NT2/D1 (cell line): ENCODE results near the gene PTPRO.
A peak's percentile ranks its signal among the peaks of the same experiment; 100 is the strongest.

Experiments
- DNase-seq: peaks from one replicate; pipeline ENCODE4 v3.0.0-alpha.2; 2011; ENCODE audit warnings: low read depth, low spot score
- H3K27me3 ChIP-seq: 2 replicates; pipeline ENCODE4 v1.6.0; 2011; ENCODE audit warnings: mild to moderate bottlenecking; ENCODE audit not compliant: insufficient read length, insufficient read depth
- H3K36me3 ChIP-seq: 2 replicates; pipeline ENCODE4 v1.6.1; 2011; ENCODE audit warnings: mild to moderate bottlenecking, low read length, mixed read lengths; ENCODE audit not compliant: insufficient read depth, insufficient read length
- H3K4me1 ChIP-seq: 2 replicates; pipeline ENCODE4 v1.5.1; 2011; ENCODE audit not compliant: insufficient read depth, insufficient read length
- H3K4me3 ChIP-seq: 2 replicates; pipeline ENCODE4 v1.5.1; 2011; ENCODE audit warnings: low read depth; ENCODE audit not compliant: insufficient read length
- H3K9ac ChIP-seq: 2 replicates; pipeline ENCODE4 v1.6.0; 2011; ENCODE audit warnings: low read depth; ENCODE audit not compliant: insufficient read length
- H3K9me3 ChIP-seq: 2 replicates; pipeline ENCODE4 v1.5.1; 2011; ENCODE audit warnings: mild to moderate bottlenecking, low read length; ENCODE audit not compliant: insufficient read depth
- SUZ12 ChIP-seq: IDR thresholded peaks from 2 replicates; pipeline ENCODE4 v1.6.1; 2011; ENCODE audit not compliant: insufficient read length, insufficient read depth; ENCODE audit errors: extremely low read depth
- YY1 ChIP-seq: IDR thresholded peaks from 2 replicates; pipeline ENCODE4 v1.6.1; 2011; ENCODE audit not compliant: insufficient read length, insufficient read depth
- ZNF274 ChIP-seq: IDR thresholded peaks from 2 replicates; pipeline ENCODE4 v1.6.1; 2011; ENCODE audit warnings: mild to moderate bottlenecking, low read depth, low read length

The PTPRO gene

GRCh38 chr12:15423629-15424028 is 101.3 kb downstream of the PTPRO start:
- Histone ChIP-seq H3K36me3 (no peaks in the 10 kb centered on the region), H3K9me3 (no peaks in the 10 kb centered on the region), H3K4me1 (no peaks in the 10 kb centered on the region), H3K9ac (no peak overlapping the region), H3K4me3 (no peak overlapping the region), H3K27me3 (no peaks in the 10 kb centered on the region)
- DNase-seq: peak; percentile 30
- no peak for TF ChIP-seq YY1
- TF ChIP-seq SUZ12: no peak
- TF ChIP-seq ZNF274: no peak

DNA sequence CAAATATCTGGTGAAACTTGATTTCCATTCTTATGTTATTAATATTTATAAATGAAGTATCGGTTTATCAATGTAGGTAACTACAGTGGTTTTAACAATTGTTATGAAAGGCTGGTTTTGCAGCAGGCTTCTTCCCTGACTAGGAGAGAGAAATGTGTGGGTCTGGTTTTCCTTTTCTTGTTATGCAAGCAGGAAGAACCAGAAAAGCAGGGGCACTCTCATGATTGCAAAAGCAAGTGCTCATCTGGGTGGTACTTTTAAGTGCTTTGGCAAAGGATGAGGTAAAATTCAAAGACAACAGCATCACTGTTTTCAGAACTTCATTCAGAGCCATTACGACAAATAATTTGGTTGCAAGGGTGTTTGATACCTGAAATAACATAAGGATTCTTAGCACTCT is 105.6 kb downstream of the PTPRO start:
- H3K9me3 ChIP-seq: no peaks in the 10 kb centered on the region
- peak; percentile 30 for DNase-seq
- no peaks in the 10 kb centered on the region for H3K4me1 ChIP-seq
- TF ChIP-seq ZNF274 (no peak), YY1 (no peak), SUZ12 (no peak)
- no peak overlapping the region for H3K4me3 ChIP-seq
- H3K27me3 ChIP-seq: no peaks in the 10 kb centered on the region
- H3K9ac ChIP-seq: no peak overlapping the region
- H3K36me3 ChIP-seq: no peaks in the 10 kb centered on the region

DNA sequence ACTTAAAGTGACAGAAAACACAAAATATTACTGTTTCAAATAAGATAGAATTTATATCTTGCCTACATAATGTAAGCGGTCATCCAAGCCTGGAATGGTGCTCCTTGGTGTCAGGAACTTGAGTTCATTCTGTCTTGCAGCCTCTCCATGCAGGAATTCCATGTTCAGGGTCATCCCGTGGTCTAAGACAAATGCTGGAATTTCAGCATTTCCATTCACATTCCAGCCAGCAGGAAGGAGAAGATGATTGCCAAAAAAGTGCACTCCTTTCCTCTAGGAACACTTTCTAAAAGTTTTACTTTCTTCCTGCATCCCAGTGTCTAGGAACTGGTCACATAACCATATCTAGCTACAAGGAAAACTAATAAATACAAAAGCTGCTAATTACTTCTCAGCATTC is 106.3 kb downstream of the PTPRO start:
- peak; percentile 91 for DNase-seq
- H3K36me3 ChIP-seq: no peaks in the 10 kb centered on the region
- H3K4me3 ChIP-seq: no peak overlapping the region
- no peaks in the 10 kb centered on the region for H3K4me1 ChIP-seq
- TF ChIP-seq SUZ12 (no peak), ZNF274 (no peak), YY1 (no peak)
- H3K9ac ChIP-seq: no peak overlapping the region
- H3K9me3 ChIP-seq: no peaks in the 10 kb centered on the region
- no peaks in the 10 kb centered on the region for H3K27me3 ChIP-seq

DNA sequence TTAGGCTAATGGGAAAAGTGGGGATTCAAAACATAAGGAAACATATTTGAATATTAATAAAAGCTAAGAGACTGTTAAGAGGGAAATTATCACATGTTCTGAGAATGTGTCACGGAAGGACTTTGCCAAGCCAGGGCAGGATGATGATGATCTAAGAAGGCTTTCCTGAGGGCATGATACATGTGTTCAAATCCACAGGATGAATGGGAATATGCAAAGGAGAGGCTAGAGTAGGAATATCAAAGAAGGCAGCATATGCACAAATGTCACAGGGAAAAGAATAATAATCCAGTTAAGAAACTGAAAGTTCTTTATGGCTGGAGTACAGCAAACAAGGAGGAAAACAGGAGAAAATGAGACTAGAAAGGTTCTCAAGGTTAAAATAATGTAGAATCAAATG is 107.0 kb downstream of the PTPRO start:
- H3K27me3 ChIP-seq: no peaks in the 10 kb centered on the region
- no peak for DNase-seq
- no peaks in the 10 kb centered on the region for H3K36me3 ChIP-seq
- H3K4me3 ChIP-seq: no peak overlapping the region
- no peak overlapping the region for H3K9ac ChIP-seq
- TF ChIP-seq SUZ12 (no peak), ZNF274 (no peak), YY1 (no peak)
- no peaks in the 10 kb centered on the region for H3K9me3 ChIP-seq
- no peaks in the 10 kb centered on the region for H3K4me1 ChIP-seq

DNA sequence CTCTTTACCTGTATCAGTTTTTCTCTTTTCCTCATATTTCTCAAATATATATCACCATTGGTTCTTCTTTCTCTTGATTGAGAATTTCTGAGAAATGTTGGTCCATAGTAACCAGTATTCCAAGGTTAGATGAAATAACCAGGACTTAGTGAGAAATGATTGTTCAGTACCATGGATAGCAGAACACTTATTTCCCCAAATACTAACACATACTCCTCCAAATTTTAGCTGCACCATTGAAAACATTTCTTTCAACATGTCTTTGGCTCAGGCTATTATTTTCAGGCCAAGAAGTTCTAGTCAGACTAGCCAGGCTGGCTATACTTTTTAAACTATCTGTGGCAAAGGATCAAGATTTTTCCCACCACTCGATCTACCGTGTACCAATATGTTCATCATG is 113.3 kb downstream of the PTPRO start:
- H3K9ac ChIP-seq: no peak overlapping the region
- TF ChIP-seq SUZ12 (no peak), YY1 (no peak), ZNF274 (no peak)
- H3K36me3 ChIP-seq: no peaks in the 10 kb centered on the region
- H3K27me3 ChIP-seq: no peaks in the 10 kb centered on the region
- no peak overlapping the region for H3K4me3 ChIP-seq
- H3K9me3 ChIP-seq: no peaks in the 10 kb centered on the region
- no peaks in the 10 kb centered on the region for H3K4me1 ChIP-seq
- no peak for DNase-seq

GRCh38 chr12:15439459-15439858 is 117.2 kb downstream of the PTPRO start:
- Histone ChIP-seq H3K9ac (no peak overlapping the region), H3K27me3 (no peaks in the 10 kb centered on the region), H3K9me3 (no peaks in the 10 kb centered on the region), H3K4me1 (no peaks in the 10 kb centered on the region), H3K4me3 (no peak overlapping the region), H3K36me3 (no peaks in the 10 kb centered on the region)
- TF ChIP-seq YY1 (no peak), ZNF274 (no peak), SUZ12 (no peak)
- no peak for DNase-seq

DNA sequence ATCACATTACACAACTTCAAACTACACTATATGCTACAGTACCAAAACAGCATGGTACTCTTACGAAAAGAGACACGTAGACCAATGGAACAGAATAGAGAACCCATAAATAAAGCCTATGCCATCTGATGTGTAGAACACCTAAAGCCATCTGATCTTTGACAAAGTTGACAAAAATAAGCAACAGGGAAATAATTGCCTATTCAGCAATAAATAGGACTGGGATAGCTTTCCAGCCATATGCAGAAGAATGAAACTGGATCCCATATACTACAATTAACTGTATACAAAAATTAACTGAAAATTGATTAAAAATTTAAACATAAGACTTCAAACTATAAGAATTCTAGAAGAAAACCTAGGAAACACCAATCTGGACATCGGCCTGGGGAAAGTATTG is 120.7 kb downstream of the PTPRO start:
- DNase-seq: no peak
- H3K27me3 ChIP-seq: no peaks in the 10 kb centered on the region

GRCh38 chr12:15443611-15444010 is 121.3 kb downstream of the PTPRO start:
- no peaks in the 10 kb centered on the region for H3K27me3 ChIP-seq
- no peaks in the 10 kb centered on the region for H3K9me3 ChIP-seq
- no peak overlapping the region for H3K9ac ChIP-seq
- no peak for TF ChIP-seq YY1
- TF ChIP-seq ZNF274: no peak
- no peak for TF ChIP-seq SUZ12
- DNase-seq: no peak
- H3K4me1 ChIP-seq: no peaks in the 10 kb centered on the region
- H3K36me3 ChIP-seq: no peaks in the 10 kb centered on the region
- no peak overlapping the region for H3K4me3 ChIP-seq

More for the DNA sequence above, 120.7 kb downstream of the PTPRO start:
- Histone ChIP-seq H3K4me3 (no peak overlapping the region), H3K36me3 (no peaks in the 10 kb centered on the region), H3K9ac (no peak overlapping the region), H3K4me1 (no peaks in the 10 kb centered on the region), H3K9me3 (no peaks in the 10 kb centered on the region)
- no peak for TF ChIP-seq ZNF274
- no peak for TF ChIP-seq SUZ12
- no peak for TF ChIP-seq YY1
